NCI-H2171 (cell line): ENCODE results near the gene SNX5.
"Not testable (repeated sequence)": the region's sequence is repeated elsewhere in the genome, so short reads cannot be mapped to it uniquely, and the experiment has no call there.

Source experiments
- DNase-seq: peaks from one replicate; lab custom pipeline; 2025; lab: John Stamatoyannopoulos, UW

The SNX5 gene

GRCh38 chr20:17960400-17960885, 8.2 kb downstream of the SNX5 start:
- DNase-seq: not testable (repeated sequence)

- no peak for DNase-seq
Measured at GRCh38 chr20:17959257-17959627, 9.4 kb downstream of the SNX5 start.

- DNase-seq: no peak
Measured at GRCh38 chr20:17958373-17959256, 10.0 kb downstream of the SNX5 start.

GRCh38 chr20:17957505-17958363, 10.9 kb downstream of the SNX5 start:
- DNase-seq: no peak

GRCh38 chr20:17956099-17956685, 12.4 kb downstream of the SNX5 start:
- no peak for DNase-seq

GRCh38 chr20:17955302-17955701, 13.3 kb downstream of the SNX5 start:
- no peak for DNase-seq

GRCh38 chr20:17953935-17954334, 14.7 kb downstream of the SNX5 start:
- no peak for DNase-seq

- no peak for DNase-seq
Measured at GRCh38 chr20:17952692-17953684, 15.6 kb downstream of the SNX5 start.

- no peak for DNase-seq
Measured at GRCh38 chr20:17951323-17951722, 17.3 kb downstream of the SNX5 start.

GRCh38 chr20:17950670-17951069, 17.9 kb downstream of the SNX5 start:
- no peak for DNase-seq

- no peak for DNase-seq
Measured at GRCh38 chr20:17949899-17950298, 18.7 kb downstream of the SNX5 start.

GRCh38 chr20:17948442-17948841, 20.2 kb downstream of the SNX5 start:
- no peak for DNase-seq

GRCh38 chr20:17947474-17947815, 21.1 kb downstream of the SNX5 start:
- DNase-seq: no peak

GRCh38 chr20:17946572-17947473, 21.8 kb downstream of the SNX5 start:
- DNase-seq: no peak

- no peak for DNase-seq
Measured at GRCh38 chr20:17946040-17946439, 22.6 kb downstream of the SNX5 start.

GRCh38 chr20:17944854-17945474, 23.6 kb downstream of the SNX5 start:
- no peak for DNase-seq

GRCh38 chr20:17943343-17943742, 25.3 kb downstream of the SNX5 start:
- no peak for DNase-seq

- no peak for DNase-seq
Measured at GRCh38 chr20:17941826-17942196, 26.8 kb downstream of the SNX5 start.

- DNase-seq: no peak
Measured at GRCh38 chr20:17941087-17941825, 27.3 kb downstream of the SNX5 start.
